Measurements from ENCODE around the gene BCORL1. TPM values are rescaled to one million over a fixed set of nuclear protein-coding genes. Genes with fewer than 3 reads are reported as not detected.

Gene BCORL1
- total and polyA plus RNA-seq, 2 donors from 2014 or later: 3.9 to 14.1 TPM

GRCh38 chrX:129979207-129979920 is 3.1 kb upstream of the BCORL1 start:
- intact Hi-C loops (cut with DNase I): no loop called here
- Histone ChIP-seq H3K36me3 (ENCODE audit: control insufficient read depth in 2 of 3, insufficient read depth in 3 of 3, low read length in 3 of 3) (no peaks in the 10 kb centered on the region), H3K4me1 (ENCODE audit: control insufficient read depth in 2 of 3, insufficient read depth in 2 of 3, low read depth in 1 of 3, low read length in 3 of 3) (no peaks in the 10 kb centered on the region), H3K9ac (ENCODE audit: low read length in 3 of 3) (no peak overlapping the region), H3K27ac (ENCODE audit: low read depth in 2 of 2, low read length in 2 of 2) (no peak overlapping the region), H3K27me3 (ENCODE audit: control insufficient read depth, insufficient read depth, low read length) (no peaks in the 10 kb centered on the region), H3K9me3 (ENCODE audit: control insufficient read depth in 2 of 3, insufficient read depth in 1 of 3, low read length in 3 of 3) (no peaks in the 10 kb centered on the region), H3K4me3 (ENCODE audit: low read length in 3 of 3) (no peak overlapping the region)
- no peak for FAIRE-seq
- TF ChIP-seq CTCF (IDR thresholded peaks at IDR 0.05; ENCODE audit: borderline replicate concordance, extremely low read depth, insufficient read depth): no peak
- DNase-seq: peak in 4 of 5 donors; percentile 11 to 76 (median 33)

- intact Hi-C loops (cut with DNase I): no loop called here
- no peak for FAIRE-seq
Observed at GRCh38 chrX:129980001-129980401, 2.4 kb upstream of the BCORL1 start.

GRCh38 chrX:129980540-129981199 is 1.8 kb upstream of the BCORL1 start:
- intact Hi-C loops (cut with DNase I): no loop called here
- H3K36me3 ChIP-seq (ENCODE audit: control insufficient read depth in 2 of 3, insufficient read depth in 3 of 3, low read length in 3 of 3): no peaks in the 10 kb centered on the region
- no peaks in the 10 kb centered on the region for H3K4me1 ChIP-seq (ENCODE audit: control insufficient read depth in 2 of 3, insufficient read depth in 2 of 3, low read depth in 1 of 3, low read length in 3 of 3)
- no peak overlapping the region for H3K27ac ChIP-seq (ENCODE audit: low read depth in 2 of 2, low read length in 2 of 2)
- no peaks in the 10 kb centered on the region for H3K9me3 ChIP-seq (ENCODE audit: control insufficient read depth in 2 of 3, insufficient read depth in 1 of 3, low read length in 3 of 3)
- TF ChIP-seq CTCF (IDR thresholded peaks at IDR 0.05; ENCODE audit: borderline replicate concordance, extremely low read depth, insufficient read depth): no peak
- peak; percentile 51 to 89 (median 72) for DNase-seq
- H3K27me3 ChIP-seq (ENCODE audit: control insufficient read depth, insufficient read depth, low read length): no peaks in the 10 kb centered on the region
- H3K9ac ChIP-seq (ENCODE audit: low read length in 3 of 3): peak overlapping the region in 1 of 3 donors; percentile 40
- FAIRE-seq: no peak
- H3K4me3 ChIP-seq (ENCODE audit: low read length in 3 of 3): peak overlapping the region; percentile 30 to 63 (median 44)

More at GRCh38 chrX:129980001-129980401, 2.4 kb upstream of the BCORL1 start:
- Histone ChIP-seq H3K9me3 (ENCODE audit: control insufficient read depth in 2 of 3, insufficient read depth in 1 of 3, low read length in 3 of 3) (no peaks in the 10 kb centered on the region), H3K9ac (ENCODE audit: low read length in 3 of 3) (no peak overlapping the region), H3K4me3 (ENCODE audit: low read length in 3 of 3) (no peak overlapping the region), H3K27ac (ENCODE audit: low read depth in 2 of 2, low read length in 2 of 2) (no peak overlapping the region), H3K36me3 (ENCODE audit: control insufficient read depth in 2 of 3, insufficient read depth in 3 of 3, low read length in 3 of 3) (no peaks in the 10 kb centered on the region), H3K4me1 (ENCODE audit: control insufficient read depth in 2 of 3, insufficient read depth in 2 of 3, low read depth in 1 of 3, low read length in 3 of 3) (no peaks in the 10 kb centered on the region), H3K27me3 (ENCODE audit: control insufficient read depth, insufficient read depth, low read length) (no peaks in the 10 kb centered on the region)
- peak in 4 of 5 donors; percentile 25 to 75 (median 50) for DNase-seq
- TF ChIP-seq CTCF (IDR thresholded peaks at IDR 0.05; ENCODE audit: borderline replicate concordance, extremely low read depth, insufficient read depth): no peak

All from kidney (tissue), 14 donors.